GM19467 (cell line): ENCODE results near the gene EMP1.
A peak's percentile ranks its signal among the peaks of the same experiment; 100 is the strongest.

Experiments used
- ATAC-seq: cut with Tn5 transposase; IDR thresholded peaks from one replicate; pipeline ENCODE4 v1.9.1; 2021; ENCODE audit warnings: mild to moderate bottlenecking, moderate library complexity; ENCODE audit not compliant: unreplicated experiment

The EMP1 gene

GRCh38 chr12:13171921-13172859, 24.3 kb upstream of the EMP1 start:
- ATAC-seq: no peak

GRCh38 chr12:13173012-13173932, 23.3 kb upstream of the EMP1 start:
- ATAC-seq: peak; percentile 90

GRCh38 chr12:13175499-13175898, 21.0 kb upstream of the EMP1 start:
- no peak for ATAC-seq

GRCh38 chr12:13176256-13176655, 20.3 kb upstream of the EMP1 start:
- ATAC-seq: no peak

GRCh38 chr12:13177373-13177772, 19.2 kb upstream of the EMP1 start:
- ATAC-seq: no peak

- ATAC-seq: no peak
Measured at GRCh38 chr12:13177906-13178305, 18.6 kb upstream of the EMP1 start.

- ATAC-seq: no peak
Measured at GRCh38 chr12:13178568-13179210, 17.8 kb upstream of the EMP1 start.

- peak; percentile 43 for ATAC-seq
Measured at GRCh38 chr12:13179211-13180074, 17.1 kb upstream of the EMP1 start.

- ATAC-seq: no peak
Measured at GRCh38 chr12:13181375-13182070, 15.0 kb upstream of the EMP1 start.

GRCh38 chr12:13182881-13183280, 13.6 kb upstream of the EMP1 start:
- no peak for ATAC-seq

- no peak for ATAC-seq
Measured at GRCh38 chr12:13183620-13184019, 12.9 kb upstream of the EMP1 start.

- ATAC-seq: no peak
Measured at GRCh38 chr12:13186302-13186701, 10.2 kb upstream of the EMP1 start.

- ATAC-seq: no peak
Measured at GRCh38 chr12:13187399-13187798, 9.1 kb upstream of the EMP1 start.

GRCh38 chr12:13189264-13189663, 7.3 kb upstream of the EMP1 start:
- no peak for ATAC-seq

- ATAC-seq: no peak
Measured at GRCh38 chr12:13190275-13190674, 6.3 kb upstream of the EMP1 start.

- no peak for ATAC-seq
Measured at GRCh38 chr12:13192719-13193118, 3.8 kb upstream of the EMP1 start.

GRCh38 chr12:13193505-13194231, 2.9 kb upstream of the EMP1 start:
- ATAC-seq: no peak

GRCh38 chr12:13194401-13195110, 2.0 kb upstream of the EMP1 start:
- no peak for ATAC-seq
